ENCODE data around the gene HMGN4. TPM values are rescaled to one million over a fixed set of nuclear protein-coding genes. Genes with fewer than 3 reads are reported as not detected.

HMGN4 gene
- total RNA-seq, 1 donor from 2014 or later = 37.6 TPM

DNA sequence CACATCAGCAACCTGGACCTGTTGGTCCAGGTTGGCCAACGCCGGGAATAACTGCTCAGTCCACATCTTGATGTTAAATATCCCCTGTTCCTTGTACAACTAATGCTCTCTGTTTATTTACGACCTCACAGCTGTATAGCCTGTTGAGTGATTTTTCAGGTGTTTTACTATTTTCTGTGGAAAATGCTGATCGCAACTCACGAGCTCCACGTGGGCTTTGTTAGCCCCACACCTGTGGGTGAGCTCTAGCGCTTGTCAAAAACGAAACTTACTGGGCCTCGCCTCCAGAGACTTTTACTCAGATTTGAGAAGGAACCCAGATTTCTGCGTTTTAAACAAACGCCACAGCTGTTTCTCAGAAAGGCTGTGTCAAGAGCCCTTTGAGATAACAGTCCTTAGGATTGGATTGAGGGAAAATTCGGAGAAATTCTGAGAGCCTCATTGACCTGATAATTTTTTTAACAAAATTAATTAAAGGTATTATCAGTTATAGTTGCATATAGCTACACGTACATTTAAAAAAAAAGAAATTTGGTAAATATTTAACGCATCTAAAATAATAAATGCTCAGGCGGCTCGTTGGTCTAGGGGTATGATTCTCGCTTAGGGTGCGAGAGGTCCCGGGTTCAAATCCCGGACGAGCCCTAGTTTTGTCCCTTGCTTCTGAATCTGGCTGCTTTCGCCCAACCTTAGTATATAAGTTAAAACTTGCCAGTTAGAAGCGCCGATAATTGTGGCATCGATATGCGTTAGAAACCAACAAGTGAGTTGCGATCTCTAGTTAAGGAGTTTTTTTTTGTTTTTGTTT, 16.7 kb downstream of the HMGN4 start:
- H3K4me3 Mint-ChIP-seq = no peak overlapping the region
- TF ChIP-seq, protein P1, sequence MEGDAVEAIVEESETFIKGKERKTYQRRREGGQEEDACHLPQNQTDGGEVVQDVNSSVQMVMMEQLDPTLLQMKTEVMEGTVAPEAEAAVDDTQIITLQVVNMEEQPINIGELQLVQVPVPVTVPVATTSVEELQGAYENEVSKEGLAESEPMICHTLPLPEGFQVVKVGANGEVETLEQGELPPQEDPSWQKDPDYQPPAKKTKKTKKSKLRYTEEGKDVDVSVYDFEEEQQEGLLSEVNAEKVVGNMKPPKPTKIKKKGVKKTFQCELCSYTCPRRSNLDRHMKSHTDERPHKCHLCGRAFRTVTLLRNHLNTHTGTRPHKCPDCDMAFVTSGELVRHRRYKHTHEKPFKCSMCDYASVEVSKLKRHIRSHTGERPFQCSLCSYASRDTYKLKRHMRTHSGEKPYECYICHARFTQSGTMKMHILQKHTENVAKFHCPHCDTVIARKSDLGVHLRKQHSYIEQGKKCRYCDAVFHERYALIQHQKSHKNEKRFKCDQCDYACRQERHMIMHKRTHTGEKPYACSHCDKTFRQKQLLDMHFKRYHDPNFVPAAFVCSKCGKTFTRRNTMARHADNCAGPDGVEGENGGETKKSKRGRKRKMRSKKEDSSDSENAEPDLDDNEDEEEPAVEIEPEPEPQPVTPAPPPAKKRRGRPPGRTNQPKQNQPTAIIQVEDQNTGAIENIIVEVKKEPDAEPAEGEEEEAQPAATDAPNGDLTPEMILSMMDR (conservative IDR thresholded peaks at IDR 0.05) = no peak
- no peaks in the 10 kb centered on the region for H3K9me3 Mint-ChIP-seq
- H3K27ac Mint-ChIP-seq = peak overlapping the region; percentile 85
- H3K27me3 Mint-ChIP-seq = peaks cover 2% of the 10 kb centered on the region
- peaks cover 10% of the 10 kb centered on the region for H3K4me1 Mint-ChIP-seq (ENCODE audit: unreplicated experiment)
- no peaks in the 10 kb centered on the region for H3K36me3 Mint-ChIP-seq
- no peak for DNase-seq (ENCODE audit: extremely low spot score, unreplicated experiment)

DNA sequence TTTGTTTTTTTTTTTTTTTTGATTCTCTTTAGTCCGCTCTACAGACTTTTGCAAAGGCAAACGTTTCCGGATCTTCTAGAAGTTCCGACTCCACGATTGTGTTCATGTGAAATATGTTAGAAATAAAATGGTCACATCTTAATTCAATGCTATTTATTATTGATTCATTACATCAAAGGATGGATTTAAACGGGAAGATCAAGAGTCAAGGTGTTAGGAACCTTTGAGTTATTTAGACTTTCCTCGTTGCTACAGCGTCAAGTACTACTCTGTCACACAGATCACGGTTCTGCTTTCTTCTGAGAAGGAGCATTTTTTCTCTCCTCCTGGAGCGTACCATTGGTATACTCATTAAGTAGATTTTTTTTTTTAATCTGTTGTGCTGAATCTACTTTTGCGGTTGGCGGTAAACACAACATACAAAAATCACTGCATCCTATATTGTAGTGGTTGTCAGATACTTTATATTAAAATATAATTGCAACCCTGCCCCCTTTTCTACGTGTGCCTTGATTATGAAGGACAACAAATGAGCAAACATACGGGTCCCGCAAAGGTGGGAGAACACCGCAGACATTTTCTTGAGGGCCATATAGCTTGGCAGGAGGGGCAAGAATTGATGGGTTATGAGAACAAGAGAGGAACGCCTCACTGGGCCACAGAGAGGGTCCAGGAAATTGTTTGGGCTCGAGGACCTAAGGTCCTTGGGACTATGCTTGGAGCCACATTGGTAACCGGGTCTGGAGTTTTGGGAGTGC, 17.5 kb downstream of the HMGN4 start:
- H3K4me1 Mint-ChIP-seq (ENCODE audit: unreplicated experiment) = peaks cover 10% of the 10 kb centered on the region
- no peaks in the 10 kb centered on the region for H3K36me3 Mint-ChIP-seq
- no peak for DNase-seq (ENCODE audit: extremely low spot score, unreplicated experiment)
- TF ChIP-seq, protein P1 (conservative IDR thresholded peaks at IDR 0.05) = no peak
- H3K9me3 Mint-ChIP-seq = no peaks in the 10 kb centered on the region
- H3K27me3 Mint-ChIP-seq = peaks cover 2% of the 10 kb centered on the region
- peak overlapping the region; percentile 85 for H3K27ac Mint-ChIP-seq
- H3K4me3 Mint-ChIP-seq = no peak overlapping the region

DNA sequence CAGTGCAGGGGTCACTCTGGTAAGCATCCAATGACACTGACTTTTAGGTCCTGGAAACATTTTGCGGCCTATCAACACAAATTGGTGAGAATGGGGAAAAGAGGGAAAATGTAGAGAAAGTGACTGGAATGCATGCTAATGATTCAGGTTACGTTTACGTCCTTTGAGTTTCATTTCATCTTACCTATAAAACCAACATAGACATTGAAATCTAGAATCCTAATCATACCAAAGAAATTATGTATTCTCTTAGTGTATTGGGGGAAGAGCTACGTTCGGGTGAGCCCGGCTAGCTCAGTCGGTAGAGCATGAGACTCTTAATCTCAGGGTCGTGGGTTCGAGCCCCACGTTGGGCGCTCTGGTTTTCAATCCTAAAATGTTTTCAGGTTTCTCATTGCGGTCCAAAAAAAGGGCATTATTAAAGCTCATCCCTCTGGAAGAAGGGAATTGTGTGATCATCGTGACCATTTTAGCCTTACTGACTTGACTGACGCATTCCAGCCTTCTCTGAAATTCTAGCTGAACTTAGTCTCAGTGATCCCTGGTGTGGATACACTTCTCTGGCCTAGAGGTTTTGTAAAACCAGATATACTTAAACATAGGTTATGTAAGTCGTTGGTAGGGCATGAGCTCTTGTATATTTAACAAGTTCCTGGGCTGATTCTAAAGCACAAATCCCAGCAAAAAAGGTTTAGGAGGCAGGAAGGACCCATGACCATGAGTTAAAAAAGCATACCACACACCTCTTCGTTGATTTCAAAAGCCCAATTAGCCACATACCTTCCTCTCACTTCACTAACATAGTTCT, 18.3 kb downstream of the HMGN4 start:
- Mint-ChIP-seq H3K36me3 (no peaks in the 10 kb centered on the region), H3K27me3 (peaks cover 2% of the 10 kb centered on the region), H3K4me3 (no peak overlapping the region), H3K9me3 (no peaks in the 10 kb centered on the region), H3K27ac (peak overlapping the region; percentile 78), H3K4me1 (ENCODE audit: unreplicated experiment) (peaks cover 10% of the 10 kb centered on the region)
- no peak for DNase-seq (ENCODE audit: extremely low spot score, unreplicated experiment)
- TF ChIP-seq, protein P1 (conservative IDR thresholded peaks at IDR 0.05) = no peak

DNA sequence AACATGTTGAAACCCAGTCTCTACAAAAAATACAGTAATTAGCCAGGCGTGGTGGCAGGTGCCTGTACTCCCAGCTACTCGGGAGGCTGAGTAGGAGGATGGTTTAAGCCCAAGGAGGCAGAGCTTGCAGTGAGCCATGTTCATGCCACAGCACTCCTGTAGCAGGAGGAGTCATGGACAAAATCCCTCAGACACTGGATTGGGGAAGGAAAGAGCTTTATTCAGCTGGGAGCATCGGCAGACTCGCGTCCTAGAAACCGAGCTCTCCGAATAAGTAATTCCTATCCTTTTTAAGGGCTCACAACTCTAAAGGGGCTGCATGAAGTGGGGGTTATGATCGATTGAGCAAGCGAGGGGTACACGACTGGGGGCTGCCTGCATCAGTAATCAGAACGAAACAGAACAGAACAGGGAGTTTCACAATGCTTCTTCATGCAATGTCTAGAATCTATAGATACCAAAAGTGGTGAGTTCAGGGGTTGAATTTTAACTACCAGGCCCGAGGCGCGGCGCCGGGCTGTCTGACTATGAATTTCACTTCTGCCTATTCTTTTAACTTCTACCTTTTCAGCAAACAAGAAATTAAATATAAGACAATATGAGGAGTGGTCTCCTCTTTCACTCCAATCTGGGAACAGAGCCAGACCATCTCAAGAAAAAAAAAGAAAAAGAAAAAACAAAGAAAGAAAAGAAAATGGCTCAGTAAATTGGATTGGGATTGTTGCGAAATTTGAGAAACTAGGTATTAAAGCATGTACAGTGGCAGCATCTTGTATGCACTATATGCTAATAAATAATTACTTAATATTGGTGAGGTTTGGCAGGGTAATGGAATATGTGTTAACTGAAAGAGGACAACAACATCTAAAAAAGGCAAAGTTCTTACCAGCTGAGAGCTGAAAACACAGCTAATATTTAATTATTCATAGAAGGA, 23.6 kb downstream of the HMGN4 start:
- no peaks in the 10 kb centered on the region for H3K27me3 Mint-ChIP-seq
- no peak overlapping the region for H3K27ac Mint-ChIP-seq
- H3K4me1 Mint-ChIP-seq (ENCODE audit: unreplicated experiment) = peaks cover under 1% of the 10 kb centered on the region
- H3K36me3 Mint-ChIP-seq = no peaks in the 10 kb centered on the region
- no peaks in the 10 kb centered on the region for H3K9me3 Mint-ChIP-seq
- DNase-seq (ENCODE audit: extremely low spot score, unreplicated experiment) = no peak
- no peak overlapping the region for H3K4me3 Mint-ChIP-seq
- TF ChIP-seq, protein P1 (conservative IDR thresholded peaks at IDR 0.05) = no peak

Measured in type B pancreatic cell (in vitro differentiated cells).